ENCODE measurements around the gene ADAMTS16.

DNA sequence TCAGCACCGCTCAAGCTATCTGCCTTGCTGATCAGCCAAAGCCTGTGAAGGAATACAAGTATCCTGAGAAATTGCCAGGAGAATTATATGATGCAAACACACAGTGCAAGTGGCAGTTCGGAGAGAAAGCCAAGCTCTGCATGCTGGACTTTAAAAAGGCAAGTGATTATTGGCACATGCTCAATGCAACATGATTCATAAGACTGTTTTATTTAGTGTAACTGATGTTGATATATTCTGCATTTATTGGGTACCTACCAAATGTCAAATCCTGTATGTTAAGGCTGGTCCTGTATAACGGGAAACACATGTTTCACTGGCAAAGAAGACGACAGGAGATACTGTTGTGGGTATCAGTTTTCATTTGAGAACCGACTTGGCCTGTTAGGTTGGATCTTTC, 69.0 kb downstream of the ADAMTS16 start:
- no peak for TF ChIP-seq POLR2AphosphoS5 (IDR thresholded peaks at IDR 0.05; ENCODE audit: borderline replicate concordance, low read depth, low read length)
- no peak for TF ChIP-seq EZH2 (IDR thresholded peaks at IDR 0.05)
- TF ChIP-seq FOXP2 (optimal IDR thresholded peaks at IDR 0.05; ENCODE audit: control extremely low read depth, extremely low read length, insufficient read depth) = no peak
